GM19099 (cell line): ENCODE data around the gene CA11.

Source experiments
- POLR2A ChIP-seq: IDR thresholded peaks from 3 replicates; pipeline ENCODE4 v1.6.1; 2011; ENCODE audit warnings: low read depth; ENCODE audit not compliant: insufficient read length; ENCODE audit errors: extremely low read depth

Gene CA11

DNA sequence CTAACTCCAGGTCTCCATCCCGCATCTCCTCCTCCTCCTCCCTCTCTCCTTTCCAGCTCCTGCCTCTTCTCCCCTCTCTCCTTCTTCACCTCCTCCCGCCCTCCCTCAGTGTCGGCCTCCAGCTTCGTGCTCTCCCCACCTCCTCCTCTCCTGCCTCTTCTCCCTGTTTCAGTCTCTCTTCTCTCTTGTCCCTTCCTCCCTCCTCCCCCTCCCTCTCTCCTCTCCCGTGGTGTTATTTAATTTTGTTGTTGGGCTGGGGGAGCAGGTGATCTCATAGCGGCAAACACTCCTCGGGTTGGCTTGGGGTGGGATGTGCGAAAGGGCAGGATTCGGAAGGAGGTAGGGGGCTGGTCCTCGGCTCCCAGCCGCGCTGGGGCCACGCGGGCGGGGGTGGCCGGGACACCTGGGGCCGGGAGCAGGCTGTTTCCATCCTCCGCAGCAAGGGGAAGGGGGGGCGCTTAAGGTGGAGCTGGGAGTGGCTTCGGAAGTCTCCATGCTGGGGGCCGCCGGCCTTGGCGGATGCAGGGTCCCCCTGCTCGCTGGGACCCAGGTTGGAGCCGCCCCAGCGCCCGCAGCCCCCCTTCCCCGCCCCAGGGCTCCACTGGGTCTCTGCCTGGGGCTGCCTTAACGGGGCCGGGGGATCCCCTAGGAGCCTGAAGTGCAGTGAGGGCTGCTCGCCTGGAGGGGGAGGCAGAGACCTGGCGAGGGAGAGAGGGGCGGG lies at the start of gene CA11:
Gene CA11 (minus strand): TSS at position 187 of the 721 bp plus-strand sequence. CDS start 555 bp downstream, outside the sequence.
- TF ChIP-seq POLR2A = no peak

GRCh38 chr19:48689449-48689848 lies 43.5 kb upstream of the CA11 start:
- no peak for TF ChIP-seq POLR2A

DNA sequence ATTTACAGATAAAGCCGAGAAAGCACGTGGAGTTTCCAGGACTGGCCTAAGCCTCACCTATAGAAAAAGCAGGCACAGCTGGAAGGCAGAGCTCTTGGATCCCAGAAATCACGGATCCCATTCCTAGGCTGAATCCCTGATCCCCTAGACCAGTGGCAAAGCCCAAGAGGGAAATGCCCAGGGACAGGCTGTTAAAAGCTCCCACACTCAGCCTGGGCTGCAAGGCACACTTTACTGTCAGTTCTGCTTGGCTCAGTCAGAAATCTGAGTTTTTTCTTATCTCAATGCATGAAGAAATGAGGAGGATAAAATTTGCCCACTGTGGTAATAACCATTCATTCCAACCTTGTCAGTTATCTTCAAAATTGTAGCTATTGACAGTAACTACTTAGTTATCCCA lies 41.8 kb upstream of the CA11 start:
- TF ChIP-seq POLR2A = no peak

DNA sequence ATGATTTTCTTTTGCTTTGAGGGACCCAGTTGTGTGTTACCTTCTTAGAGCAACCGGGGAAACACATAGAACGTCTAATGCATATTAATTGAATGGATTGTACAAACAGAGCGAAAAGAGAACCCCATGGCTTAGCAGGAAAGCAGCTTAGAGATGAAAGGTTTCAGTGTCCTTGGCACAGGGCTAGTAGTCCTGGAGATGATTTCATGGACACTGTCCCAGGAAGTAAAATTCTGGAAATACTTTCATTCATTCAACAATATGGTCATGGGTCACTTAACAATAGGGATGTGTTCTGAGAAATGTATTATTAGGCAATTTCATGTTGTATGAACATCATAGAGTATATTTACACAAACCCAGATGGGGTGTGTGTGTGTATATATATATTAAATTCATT lies 40.1 kb upstream of the CA11 start:
- no peak for TF ChIP-seq POLR2A

- TF ChIP-seq POLR2A = no peak
Measured at GRCh38 chr19:48685583-48685982, 39.6 kb upstream of the CA11 start.

DNA sequence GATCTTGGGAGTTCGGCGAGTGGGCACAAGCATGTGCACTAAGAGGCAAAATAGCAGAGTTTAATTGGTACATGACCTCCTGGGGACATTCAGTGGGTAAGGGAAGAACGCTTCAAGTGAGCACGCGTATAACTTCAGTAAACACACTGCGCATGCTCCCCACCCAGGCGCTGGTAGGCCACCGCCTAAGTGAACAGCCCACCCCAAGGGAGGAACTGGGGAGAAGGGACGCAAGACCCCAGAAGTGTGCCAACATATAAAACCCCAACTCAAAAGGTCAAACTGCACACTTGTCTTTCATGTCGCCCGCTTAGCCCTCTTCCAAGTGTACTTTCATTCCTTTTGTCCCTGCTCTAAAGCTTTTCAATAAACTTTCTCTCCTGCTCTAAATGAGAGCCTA lies 37.4 kb upstream of the CA11 start:
- no peak for TF ChIP-seq POLR2A

DNA sequence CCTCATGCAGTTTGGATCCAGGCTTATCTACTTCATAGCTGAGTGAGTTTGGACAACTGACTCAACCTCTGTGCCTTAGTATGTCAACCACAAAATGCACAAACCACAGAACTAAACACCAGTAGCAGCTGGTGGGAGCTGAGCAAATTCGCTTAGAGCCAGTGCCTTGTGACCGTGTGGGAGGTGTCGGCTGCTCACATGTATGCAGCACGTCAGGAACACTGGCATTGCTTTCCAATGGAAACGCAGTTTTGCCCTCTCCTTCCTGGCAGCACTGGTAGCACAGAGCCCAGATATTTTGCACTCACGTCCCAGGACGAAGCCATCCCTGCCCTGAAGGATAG lies 35.1 kb upstream of the CA11 start:
- TF ChIP-seq POLR2A = no peak

DNA sequence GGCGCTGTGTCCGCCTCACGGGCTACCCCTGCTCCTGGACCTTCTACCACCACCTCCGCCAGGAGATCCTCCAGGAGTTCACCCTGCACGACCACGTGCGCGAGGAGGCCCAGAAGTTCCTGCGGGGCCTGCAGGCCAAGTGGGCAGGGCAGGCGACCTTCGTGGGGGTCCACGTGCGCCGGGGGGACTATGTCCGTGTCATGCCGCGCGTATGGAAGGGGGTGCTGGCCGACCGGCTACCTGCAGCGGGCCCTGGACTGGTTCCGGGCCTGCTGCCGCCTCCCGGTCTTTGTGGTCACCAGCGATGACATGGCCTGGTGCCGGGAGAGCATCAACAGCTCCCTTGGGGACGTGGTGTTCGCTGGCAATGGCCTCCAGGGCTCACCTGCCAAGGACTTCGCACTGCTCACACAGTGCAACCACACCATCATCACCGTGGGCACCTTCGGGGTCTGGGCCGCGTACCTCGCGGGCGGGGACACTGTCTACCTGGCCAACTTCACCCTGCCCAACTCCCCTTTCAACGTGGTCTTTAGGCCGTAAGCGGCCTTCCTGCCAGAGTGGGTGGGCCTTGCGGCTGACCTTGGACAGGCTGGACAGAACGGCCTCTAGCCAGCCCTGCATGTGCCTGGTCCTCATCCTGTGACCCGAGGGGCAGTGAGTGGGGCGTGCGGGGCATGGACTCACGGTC lies 34.6 kb upstream of the CA11 start:
- no peak for TF ChIP-seq POLR2A

DNA sequence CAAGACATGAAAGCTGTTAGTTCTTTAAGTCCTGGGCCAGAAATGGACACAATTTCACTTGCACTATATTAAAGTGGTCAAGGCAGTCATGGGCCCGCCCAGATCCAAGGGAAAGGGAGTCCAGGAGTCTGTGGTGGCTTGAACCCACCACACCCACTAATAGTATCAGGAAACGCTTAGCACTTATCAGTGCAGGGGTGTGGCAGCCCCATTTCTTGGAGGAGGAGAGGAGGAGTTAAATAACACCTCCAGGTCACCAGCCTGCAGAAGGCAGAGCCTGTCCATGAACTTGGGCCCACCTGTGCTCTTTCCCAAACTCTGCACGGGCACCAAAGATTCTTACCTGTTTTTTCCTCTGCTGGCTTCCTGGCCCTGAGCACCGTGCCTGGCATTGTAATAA lies 32.2 kb upstream of the CA11 start:
- TF ChIP-seq POLR2A = no peak

DNA sequence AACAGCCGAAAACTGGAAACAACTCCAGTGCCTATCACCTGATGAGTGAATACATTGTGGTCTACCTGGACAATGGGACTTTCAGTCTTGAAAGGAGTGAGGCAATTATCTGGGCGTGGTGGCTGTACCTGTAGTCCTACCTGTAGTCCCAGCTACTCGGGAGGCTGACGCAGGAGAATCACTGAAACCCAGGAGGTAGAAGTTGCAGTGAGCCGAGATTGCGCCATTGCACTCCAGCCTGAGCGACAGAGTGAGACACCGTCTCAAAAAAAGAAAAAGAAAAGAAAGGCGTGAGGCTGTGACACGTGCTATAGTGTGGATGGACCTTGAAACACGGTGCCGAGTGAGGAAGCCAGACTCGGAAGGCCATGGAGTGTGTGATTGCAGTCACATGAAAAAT lies 30.9 kb upstream of the CA11 start:
- TF ChIP-seq POLR2A = no peak

- no peak for TF ChIP-seq POLR2A
Measured at GRCh38 chr19:48676487-48676886, 30.5 kb upstream of the CA11 start.

GRCh38 chr19:48674921-48675824 lies 29.2 kb upstream of the CA11 start:
- no peak for TF ChIP-seq POLR2A

DNA sequence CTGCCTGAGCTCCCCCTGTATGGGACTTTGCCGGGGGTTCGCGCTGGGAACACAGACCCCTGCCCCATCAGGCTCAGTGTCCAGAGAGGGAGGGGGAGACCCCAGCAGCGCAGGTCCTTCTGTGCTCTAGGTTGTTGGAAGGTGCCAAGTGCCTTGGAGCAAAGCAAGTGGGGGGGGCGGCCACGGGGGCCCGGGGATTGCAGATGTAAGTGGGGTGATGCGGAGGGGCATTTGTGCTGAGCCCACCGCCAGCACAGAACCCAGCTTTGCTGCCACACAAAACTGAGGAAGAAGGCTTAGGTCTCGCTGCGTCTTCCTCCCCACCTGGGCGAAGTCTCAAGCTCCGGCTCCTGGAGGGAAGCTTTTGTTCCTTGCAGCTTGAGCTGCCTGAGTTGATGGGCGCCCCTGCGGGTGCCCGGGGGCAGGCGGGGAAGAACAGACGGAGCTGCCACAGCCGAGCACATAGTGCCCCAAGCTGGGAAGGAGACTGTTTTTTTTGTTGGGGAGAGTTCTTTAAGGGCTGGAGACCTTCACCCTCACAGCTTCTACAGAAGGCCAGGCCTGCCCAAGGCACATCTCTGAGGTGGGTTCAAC lies 28.3 kb upstream of the CA11 start:
- TF ChIP-seq POLR2A = no peak

DNA sequence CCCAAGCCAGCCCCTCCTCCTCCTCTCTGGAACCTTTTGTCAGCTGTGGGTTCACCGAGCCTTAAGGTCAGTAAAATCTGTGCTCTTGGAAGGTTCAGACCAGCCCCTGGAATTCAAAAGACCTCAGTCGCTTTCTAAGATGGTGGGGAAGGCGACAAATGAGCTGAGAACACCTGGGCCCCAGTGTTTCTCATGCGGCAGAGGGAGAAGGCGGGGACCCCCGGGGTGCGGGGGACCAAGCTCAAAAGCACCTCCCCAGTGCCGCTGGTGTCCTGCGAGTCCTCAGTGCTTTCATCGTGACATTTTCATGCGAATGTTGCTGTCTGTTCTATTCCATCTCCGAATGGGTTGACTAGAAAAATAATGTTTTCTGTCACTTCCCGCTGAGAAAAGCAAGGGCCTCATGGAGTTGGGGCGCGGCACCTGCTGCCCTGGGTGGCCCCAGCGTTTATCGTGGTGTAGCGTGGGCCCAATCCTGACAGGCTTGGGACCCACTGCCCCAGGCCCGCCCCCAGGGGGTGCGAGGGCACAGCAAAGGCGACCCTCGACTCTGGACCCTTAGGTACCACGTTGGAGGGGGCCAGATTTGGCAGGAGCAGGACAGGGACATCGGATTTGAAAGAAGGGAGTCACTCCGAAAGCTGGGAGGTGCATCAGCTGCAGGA lies 27.6 kb upstream of the CA11 start:
- TF ChIP-seq POLR2A = no peak

DNA sequence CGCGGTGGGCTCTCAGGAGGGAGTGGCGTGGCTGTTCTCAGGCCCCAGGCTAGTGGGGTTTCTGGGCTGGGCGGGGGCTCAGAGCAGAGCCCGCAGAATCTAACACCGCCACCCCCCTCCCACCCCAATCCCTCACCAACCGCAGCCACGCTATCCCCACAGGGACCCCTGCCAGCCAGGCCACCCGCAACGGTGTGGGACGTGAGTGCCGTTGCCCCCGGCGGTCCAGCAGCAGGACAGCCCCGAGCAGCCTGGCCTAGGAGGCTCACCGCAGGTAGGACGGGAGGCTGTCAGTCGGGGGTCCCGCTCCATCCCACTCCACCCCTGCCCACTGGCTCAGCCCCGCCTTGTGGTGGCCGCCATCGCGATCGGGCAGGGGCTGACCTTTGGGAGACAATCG lies 27.0 kb upstream of the CA11 start, which contains the start of gene NTN5:
Gene NTN5 (minus strand): TSS at position 24 of the 400 bp plus-strand sequence. CDS start 2,031 bp downstream, outside the sequence.
- no peak for TF ChIP-seq POLR2A
